ENCODE data around the gene KIF18A.

Gene KIF18A

DNA sequence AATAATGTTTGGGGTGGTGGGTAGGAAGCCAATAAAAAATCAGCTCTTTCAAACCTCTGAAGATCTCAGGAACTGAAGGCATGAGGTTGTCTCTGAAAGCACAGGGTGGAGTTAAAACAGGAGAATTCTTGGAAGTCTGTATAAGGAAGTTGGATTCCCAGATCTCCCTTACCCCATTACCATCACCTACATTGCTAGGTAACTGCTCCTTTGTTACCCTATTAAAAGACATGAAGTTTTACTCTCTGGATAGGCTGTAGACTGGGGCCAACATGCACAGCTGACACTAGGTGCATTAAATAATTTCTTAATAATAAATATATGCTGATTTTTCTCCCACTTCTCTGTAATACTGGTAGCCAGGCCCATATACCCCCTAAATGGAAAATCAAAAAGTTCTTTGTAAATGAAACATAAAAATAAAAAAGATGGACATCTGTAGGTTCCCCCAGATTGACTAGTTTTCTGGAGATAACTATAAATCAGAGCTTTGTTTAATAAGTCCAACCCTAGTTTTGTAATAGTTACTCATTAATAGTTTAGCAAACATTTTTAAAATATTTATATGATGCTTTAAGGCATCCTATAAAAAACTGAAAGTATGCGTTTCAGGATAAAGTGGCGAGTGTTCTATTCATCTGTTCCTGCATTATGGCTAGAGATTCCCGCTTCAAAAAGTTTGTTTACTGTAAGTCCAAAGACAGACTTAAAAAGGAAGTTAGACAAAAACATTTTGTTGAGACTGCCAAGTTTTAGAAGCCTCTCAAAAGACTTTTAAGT lies 63.8 kb downstream of the KIF18A start:
- no peak for DNase-seq (ENCODE audit: low spot score)

DNA sequence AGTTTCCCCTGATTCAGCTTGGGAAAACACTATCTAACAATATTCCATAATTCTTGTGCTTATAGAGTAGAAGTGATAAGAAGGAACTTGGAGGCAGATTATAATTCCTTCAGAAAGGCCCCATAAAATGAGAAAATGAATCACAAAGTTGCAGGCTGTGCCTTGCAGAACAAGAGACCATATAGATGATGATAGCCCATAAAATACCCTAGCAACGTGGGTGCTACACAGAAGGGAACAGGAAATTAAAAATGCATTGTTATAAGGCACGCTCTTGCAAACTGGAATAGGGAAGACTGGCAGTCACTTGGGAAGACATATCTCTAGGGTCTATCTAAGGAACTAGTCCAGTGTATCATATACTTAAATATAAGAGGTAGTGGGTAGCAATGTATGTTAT lies 67.6 kb downstream of the KIF18A start:
- no peak for DNase-seq (ENCODE audit: low spot score)

DNA sequence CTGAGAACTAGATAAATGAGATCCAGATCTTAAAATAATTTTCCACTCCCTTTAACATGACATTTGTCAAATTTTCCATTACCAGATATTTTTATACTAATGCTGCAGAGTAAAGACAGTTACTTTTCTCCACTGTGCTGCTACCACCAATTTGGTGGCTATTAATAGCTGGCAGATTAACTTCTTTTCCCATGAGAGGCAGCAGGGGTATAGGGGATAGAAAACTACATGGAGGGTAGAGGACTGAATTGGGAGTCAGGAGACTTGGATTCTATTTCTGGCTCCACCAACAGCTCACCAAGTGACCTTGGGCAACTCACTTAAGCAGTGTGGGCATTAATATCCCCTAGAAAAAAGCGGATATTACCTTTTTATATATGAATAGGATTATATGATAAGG lies 69.2 kb downstream of the KIF18A start:
- DNase-seq (ENCODE audit: low spot score), result no peak

DNA sequence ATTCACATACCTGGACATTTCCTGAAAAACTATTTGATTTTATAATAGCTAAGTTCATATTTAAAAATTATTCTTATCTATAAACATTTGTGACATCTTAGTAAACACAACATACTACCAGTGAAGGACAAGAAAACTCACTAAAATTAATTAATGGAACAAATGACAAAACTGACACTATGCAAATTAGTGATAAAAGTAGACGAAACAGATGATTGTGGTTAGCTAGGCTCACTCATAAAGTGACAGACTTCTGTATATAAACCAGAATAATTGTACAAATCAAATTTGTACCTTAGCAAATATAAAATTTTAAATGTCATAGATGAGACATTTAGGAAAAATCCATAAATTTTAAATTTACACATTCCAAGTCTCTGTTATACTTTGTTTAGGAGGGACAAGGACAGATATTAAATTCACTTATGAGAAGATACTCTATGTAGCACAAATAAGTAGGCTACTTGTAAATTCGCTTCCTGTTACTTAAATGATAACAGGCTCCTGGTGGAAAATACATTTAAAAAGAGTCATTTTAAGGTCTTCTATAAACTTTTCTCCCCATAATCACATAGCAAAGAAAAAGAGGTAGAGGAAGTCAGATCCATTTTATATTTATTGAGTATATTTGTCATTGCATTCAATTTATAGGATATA lies 81.2 kb downstream of the KIF18A start:
- DNase-seq (ENCODE audit: low spot score), result no peak

DNA sequence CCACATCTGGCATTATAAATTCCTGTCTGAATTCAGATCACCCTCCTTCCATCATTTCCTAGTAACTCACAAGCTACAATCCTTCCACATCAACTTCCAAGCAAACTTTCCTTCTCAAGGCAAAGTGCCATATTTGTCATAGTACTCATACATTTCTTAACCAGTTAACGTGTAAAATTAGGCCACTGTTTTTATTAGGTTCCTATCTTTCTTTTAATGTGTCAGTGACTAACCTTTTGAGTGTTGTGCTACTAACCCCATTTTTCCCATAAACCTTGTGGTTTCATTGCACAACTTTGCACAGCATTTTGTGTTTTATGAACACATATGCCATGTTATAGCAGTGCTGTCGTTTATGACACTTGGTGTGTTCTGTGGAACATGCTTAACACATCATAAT lies 90.1 kb downstream of the KIF18A start:
- no peak for DNase-seq (ENCODE audit: low spot score)

DNA sequence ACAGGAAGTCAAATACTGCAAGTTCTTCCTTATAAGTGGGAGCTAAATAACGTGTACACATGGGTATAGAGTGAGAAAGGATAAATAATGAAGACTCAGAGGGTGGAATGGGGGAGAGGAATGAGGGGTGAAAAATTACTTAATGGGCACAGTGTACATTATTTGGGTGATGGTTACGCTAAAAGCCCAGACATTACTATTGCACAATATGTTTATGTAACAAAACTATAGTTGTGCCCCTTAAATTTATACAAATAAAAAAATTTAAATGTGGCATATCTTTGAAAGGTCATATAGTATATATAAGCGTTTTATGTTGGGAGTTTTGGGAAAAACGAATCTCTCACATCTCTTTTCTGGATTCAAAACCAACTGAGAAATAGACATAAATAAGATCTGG lies 96.1 kb downstream of the KIF18A start:
- DNase-seq (ENCODE audit: low spot score), result no peak

DNA sequence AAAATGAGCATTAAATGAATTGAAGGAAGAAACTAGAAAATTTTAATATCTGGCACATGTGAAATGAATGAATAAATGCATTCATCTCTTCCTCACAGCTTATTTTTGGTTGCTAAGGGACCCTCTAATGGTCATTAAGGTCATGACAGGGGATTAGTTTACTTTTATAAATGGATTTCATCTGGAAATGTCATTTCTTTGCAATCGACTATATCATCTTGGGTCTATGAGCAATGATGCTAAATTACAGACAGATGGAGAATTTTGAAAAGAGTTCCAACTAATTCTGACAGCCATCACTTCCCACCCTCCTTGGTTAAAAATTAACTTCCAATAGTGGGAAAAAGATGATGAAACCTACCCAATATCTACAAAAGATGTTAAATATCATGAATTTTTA lies 98.0 kb downstream of the KIF18A start:
- no peak for DNase-seq (ENCODE audit: low spot score)

DNA sequence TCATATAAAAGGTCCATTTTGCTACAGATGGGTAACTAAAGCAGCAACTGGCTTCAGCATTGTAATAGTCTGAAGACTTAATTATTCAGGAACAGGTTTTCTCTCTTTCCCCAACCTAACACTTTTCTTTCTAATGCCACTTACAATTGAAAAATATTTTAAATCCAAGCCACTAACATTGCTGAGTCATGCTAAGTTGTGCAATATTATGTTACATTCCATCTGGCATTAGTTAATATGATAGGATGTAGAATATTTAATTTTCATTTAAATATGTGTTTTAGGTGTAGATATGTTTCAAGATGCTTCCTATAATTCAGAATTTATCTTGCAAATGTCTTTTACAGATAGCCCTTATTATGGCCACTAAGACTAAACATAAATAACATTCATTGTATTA lies 98.6 kb downstream of the KIF18A start:
- no peak for DNase-seq (ENCODE audit: low spot score)

DNA sequence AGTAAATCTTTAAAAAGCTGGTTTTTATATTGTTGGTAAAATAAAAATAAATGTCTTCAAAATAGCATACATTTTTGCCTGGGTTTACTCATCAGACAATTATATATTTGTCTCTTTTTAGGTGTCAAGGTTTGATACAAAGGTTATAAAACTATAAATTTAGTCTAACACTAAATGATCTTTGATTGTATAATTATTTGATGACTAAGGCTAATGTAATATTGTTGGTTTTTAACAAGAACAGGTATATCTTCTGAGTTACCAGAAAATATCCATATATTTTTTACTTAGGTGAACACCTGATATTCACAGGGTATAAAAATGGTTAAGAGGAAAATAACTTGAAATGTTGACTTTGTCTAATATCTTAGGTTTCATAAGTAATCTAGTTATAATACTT lies 104.3 kb downstream of the KIF18A start:
- no peak for DNase-seq (ENCODE audit: low spot score)

DNA sequence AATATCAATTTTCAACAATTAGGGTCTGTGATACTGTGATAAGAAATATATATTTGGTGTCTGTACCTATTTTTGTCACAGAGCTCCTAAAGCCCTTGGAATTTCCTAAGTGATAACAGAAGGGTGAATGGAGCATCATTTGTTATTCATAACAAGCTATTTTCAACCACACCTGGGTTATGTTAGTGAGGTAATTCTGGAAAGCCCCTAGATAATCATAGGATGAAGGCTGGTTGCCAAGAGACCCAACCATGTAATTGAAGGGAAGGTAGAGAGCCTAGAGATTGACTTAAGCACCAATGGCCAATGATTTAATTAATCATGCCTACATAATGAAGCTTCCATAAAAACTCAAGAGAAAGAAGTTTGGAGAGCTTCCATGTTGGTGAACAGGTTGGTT lies 109.4 kb downstream of the KIF18A start:
- DNase-seq (ENCODE audit: low spot score), result no peak

DNA sequence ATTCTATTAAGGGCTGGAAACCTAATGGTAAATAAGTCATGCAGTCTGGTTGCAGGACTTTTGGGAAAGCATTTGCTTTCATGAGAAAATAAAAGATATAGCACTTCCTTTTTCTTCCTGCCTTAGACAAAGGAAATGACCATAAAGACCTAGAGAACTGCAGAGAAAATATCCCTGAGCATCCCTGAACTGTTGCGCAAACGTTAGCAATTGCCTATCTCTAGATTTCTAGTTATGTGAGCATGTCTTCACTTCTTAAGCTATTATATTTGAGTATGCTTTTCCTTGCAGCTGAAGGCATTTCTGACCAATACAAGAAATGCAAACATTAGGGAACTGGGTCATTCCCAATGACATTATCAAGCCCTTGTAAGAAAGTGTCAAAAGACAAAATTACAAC lies 110.6 kb downstream of the KIF18A start:
- no peak for DNase-seq (ENCODE audit: low spot score)

DNA sequence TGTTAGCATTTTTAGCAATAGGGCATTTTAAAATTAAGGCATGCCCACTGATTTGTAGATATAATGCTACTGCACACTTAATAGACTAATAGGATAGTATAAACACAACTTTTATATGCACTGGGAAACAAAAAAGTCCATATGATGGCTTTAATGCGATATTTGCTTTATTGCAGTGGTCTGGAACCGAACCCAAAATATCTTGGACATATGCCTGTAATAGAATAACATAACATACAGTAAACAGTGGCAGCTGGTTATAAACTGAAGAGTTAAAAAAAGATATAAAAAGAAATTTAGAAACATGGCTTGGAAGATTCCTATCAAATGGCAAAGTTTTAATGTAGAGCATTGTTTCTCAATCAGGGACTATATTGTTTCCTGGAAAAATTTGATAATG lies 111.9 kb downstream of the KIF18A start:
- DNase-seq (ENCODE audit: low spot score), result no peak

DNA sequence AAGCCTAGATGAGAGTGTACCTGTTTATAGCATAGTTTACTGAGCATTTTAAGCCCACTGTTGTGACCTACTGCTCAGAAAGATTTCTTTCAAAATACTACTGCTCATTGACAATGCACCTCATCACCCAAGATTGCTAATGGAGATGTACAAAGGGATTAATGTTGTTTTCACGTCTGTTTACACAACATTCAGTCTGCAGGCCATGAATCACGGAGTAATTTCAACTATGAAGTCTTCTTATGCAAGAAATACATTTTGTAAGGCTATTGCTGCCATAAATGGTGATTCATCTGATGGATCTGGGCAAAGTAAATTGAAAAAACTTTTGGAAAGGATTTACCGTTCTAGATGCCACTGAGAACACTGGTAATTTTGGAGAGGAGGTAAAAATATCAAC lies 112.9 kb downstream of the KIF18A start:
- DNase-seq (ENCODE audit: low spot score), result no peak

DNA sequence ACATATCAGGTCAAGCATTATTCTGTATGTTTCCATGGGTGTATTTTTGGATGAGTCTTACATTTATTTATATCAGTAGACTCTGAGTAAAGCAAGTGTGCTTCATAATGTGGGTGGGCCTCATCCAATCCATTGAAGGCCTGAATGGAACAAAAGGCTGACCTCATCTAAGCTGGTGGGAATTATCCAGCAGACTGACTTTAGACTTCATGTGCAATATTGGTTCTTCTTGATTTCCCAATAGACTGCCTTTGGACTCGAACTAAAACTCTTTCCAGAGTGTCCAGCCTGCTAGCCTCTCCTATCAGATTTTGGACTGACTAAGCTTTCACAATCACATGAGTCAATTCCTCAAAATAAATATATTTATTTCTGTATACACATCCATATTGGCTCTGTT lies 116.2 kb downstream of the KIF18A start:
- no peak for DNase-seq (ENCODE audit: low spot score)

DNA sequence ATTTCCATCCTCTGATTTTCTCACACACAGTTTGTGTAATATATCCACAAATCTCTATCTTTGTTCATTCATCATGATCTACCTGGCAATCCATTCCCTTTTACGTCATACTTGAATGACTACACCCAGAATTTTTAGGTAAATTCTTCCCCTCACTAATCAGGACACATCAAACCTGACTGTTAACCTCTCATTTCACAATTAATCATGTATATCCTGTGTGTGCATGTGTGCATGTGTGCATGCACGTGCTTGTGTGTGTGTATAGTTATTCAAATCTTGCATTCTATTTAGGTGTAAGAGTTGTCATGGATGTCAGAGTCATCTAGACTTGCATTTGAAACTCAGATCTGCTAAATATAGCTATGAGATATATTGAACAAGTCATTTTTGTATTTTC lies 130.4 kb downstream of the KIF18A start:
- DNase-seq (ENCODE audit: low spot score), result no peak

DNA sequence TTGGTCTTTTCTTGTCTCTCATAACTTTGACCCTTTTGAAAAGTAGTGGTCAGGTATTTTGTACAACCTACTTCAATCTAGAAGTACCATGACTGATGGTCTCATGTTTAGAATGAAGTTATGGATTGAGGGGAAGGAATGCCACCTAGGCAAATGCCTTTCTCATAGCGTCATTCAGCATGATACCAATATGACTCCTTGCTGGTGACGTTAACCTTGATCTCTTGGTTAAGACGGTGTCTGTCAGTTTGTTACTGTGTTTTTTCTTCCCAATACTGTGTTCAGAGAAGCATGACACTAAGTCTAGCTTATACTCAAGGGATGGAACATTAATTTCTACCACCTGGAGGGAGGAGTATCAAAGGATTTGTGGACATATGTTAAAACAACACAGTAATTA lies 130.9 kb downstream of the KIF18A start:
- no peak for DNase-seq (ENCODE audit: low spot score)

DNA sequence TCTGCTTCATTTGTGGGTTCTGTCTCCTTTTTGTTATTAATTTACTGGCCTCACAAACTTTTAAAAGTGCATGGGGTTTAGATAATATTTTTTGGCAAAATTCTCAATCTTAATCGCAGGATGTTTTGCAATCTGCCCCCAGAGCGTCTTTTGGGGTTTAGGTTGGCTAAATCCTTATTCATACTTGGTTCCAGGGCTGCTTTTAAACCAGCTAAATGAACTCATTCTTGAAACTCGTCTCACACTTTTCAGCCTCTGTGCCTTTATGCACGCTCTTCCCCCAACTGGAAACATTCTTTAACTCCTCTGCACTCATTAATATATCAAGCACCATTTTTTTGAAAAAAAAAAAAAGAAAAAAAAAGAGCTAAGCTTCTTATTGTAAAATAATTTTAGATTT lies 131.7 kb downstream of the KIF18A start:
- DNase-seq (ENCODE audit: low spot score), result no peak

DNA sequence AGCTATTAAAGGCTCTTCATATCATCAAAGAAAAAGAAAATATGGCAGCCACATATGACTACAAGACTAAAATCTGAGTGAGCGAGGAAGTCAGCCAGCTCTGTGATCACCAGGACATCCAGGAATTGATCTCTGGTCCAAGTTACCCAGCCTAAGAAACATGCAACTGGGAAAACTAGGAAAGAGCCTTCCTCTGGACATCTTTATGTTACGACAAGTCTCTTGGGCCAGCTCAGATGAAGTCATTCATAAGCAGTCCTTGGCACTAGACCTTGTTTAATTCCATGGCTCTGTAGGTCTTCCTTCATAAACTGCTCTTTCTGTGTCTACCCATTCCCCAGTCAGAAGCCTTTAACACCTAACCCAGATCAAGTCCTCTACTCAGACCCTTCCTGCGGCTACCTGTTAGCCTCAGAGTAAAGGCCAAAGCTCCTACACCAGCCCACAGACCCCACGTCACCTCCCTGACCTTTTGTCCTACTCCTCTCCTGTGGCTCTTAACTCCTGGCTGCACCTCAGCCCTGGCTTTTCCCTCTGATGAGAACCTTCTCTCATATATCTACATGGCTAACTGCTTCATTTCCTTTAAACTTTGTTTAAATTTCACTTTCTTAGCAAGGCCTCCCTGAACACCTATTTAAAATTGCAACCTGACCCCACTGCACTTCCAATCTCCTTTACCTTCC lies 134.0 kb downstream of the KIF18A start:
- DNase-seq (ENCODE audit: low spot score), result no peak

DNA sequence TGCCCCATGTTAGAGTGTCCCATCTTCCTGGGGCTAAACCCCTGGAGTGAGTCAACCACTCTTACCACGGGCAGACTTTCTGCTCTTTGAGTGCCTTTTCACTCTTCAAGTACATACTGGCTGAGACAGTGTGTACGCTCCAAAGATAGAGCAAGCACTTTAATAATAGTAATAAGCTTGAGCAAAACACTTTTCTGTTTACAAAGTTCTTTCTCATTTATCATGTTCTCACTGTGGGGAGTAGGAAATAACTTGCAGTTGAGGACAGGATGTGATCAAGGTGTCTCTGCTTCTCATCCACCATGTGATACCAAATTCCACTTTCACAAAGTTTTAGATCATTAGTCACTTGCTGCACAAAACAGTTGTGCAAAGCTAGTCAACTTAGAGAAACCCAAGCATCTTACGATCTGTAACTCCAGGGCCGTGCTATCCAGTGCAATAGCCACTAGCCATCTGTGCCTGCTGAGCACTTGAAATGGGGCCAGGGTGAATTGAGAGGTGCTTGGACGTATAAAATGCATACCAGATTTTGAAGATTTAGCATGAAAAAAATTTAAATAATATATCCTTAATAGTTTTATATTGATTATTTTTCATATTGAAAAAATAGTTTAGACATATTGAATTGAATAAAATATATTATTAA lies 135.3 kb downstream of the KIF18A start:
- DNase-seq (ENCODE audit: low spot score), result no peak

DNA sequence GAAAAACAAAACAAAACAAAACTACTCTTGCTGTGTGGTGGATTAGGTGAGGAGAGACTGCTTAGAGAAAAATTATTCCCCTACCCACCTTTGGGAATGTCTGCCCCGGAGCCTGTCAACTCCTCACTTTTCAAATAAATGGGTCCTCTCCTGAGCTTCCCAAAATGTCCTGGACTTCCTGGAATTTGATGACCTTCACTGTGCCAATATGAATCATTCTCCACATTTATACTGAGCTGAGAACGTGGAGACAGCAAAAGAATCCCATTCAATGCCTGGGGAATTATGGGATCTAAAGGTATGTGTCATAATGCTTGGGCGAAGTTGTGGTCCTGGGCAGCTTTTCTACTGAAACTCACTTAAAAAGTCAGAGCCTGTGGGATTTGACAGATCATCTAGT lies 136.8 kb downstream of the KIF18A start:
- DNase-seq (ENCODE audit: low spot score), result no peak
